Activated CD8-positive, alpha-beta memory T cell treated with anti-CD3 and anti-CD28 coated beads, Interleukin-2, amount 50 U/mL, for 24 hours (primary cell): ENCODE measurements around the gene IRF7.

Source experiments
- DNase-seq: peaks from one replicate; pipeline ENCODE4 v3.0.0-alpha.2; 2020; ENCODE audit errors: extremely low read depth

The IRF7 gene

DNA sequence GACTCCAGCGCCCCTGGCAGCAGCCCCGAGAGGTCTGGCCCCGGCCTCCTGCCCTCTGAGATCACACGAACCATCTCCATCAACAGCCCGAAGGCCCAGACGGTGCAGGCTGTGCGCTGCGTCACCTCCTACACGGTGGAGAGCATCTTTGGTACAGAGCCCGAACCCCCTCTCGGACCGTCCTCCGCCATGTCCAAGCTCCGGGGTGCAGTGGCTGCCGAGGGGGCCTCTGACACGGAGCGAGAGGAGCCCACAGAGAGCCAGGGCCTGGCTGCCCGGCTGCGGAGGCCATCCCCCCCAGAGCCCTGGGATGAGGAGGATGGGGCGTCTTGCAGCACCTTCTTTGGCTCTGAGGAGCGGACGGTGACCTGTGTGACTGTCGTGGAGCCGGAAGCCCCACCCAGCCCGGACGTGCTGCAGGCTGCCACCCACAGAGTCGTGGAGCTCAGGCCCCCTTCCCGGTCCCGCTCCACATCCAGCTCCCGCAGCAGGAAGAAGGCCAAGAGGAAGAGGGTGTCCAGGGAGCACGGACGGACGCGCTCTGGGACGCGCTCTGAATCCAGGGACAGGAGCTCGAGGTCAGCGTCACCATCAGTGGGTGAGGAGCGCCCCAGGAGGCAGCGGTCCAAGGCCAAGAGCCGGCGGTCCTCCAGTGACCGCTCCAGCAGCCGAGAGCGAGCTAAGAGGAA lies 7.6 kb downstream of the IRF7 start:
- DNase-seq, result no peak

- DNase-seq, result no peak
Measured at GRCh38 chr11:607020-607780, 8.6 kb downstream of the IRF7 start.

DNA sequence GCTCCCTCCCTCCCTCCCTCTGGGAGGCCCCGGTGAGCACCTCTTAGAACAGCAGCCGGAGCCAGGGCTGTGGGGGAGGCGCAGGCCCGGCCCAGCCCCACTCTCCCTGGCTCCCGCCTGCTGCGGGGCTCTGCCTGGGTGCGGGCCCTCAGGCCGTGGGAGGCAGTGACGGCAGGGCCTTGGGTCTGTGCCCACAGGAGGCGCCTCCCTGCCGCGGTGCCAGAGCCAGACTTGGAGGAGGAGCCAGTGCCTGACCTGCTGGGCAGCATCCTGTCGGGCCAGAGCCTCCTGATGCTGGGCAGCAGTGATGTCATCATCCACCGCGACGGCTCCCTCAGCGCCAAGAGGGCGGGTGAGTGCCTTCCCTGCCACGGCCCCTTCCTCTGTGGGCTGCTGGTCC lies 9.5 kb downstream of the IRF7 start:
- no peak for DNase-seq

DNA sequence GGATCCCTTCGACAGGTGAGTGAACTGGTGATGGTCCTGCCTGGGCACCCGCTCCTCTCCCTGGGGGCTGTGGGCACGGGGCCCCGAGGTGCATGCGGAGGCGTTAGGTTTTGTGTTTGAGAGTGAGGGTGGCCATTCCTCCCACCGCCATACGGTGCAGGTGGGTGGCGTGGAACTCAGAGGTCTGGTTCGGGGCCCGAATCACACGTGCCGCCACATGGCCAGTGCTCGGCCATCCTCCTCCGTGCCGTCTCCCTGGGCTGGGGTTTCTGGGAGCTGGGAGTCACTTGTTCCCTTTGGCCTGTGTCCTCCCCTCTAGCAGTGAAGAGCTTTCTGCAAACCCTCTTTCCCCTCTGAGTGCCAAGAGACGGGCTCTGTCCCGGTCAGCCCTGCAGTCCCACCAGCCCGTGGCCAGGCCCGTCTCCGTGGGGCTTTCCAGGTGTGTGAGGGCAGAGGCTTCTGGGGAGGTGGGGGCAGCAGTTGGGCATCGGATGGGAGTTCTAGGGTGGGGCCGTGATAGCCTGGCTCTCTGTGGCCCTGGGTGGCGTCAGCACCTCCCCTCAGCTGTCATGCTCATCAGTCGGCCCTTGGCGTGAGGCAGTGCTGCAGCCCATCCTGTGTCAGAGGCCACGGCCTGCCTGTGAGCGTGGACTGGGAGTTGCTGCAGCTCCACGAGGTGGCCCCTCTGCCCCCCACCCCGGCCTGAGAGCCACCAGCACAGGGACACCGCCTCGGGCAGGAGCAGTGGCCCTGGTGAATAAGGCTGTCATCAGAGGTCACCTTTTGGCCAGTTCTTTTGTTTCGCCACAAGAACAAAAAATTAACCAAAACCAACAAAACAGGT lies 10.2 kb downstream of the IRF7 start:
- DNase-seq, result no peak

- no peak for DNase-seq
Measured at GRCh38 chr11:603154-603553, 12.6 kb downstream of the IRF7 start.

- DNase-seq, result no peak
Measured at GRCh38 chr11:601573-602245, 14.0 kb downstream of the IRF7 start.

DNA sequence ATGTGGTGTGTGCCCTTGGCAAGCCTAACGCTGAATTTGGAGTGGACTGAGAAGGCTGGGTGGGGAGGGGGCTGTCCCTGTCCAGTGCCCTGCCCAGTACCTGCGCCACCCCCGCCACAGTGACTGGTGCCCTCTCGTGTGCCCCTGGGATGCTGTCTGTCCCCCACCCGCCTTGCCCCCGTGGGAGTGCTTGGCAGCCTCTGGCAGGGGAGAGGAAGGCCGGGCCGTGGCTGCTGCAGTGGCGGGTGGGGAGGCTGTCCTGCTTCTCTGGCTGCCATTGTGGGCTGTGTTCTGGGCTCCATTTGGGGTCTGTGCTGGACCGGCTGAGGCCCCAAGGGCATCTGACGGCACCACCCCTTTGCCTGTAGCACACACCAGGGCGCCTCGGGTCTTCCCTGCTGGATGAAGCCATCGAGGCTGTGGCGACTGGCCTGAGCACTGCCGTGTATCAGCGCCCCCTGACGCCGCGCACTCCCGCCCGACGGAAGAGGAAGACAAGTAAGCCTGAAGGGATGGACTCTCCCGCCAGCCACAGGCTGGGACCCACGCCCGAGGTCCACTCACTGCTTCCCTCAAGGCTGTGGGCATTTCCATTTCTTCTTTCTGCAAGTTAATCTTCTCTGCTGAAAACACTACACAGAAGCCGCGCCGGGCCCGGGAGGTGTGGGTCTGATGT lies 17.6 kb downstream of the IRF7 start:
- DNase-seq, result no peak

DNA sequence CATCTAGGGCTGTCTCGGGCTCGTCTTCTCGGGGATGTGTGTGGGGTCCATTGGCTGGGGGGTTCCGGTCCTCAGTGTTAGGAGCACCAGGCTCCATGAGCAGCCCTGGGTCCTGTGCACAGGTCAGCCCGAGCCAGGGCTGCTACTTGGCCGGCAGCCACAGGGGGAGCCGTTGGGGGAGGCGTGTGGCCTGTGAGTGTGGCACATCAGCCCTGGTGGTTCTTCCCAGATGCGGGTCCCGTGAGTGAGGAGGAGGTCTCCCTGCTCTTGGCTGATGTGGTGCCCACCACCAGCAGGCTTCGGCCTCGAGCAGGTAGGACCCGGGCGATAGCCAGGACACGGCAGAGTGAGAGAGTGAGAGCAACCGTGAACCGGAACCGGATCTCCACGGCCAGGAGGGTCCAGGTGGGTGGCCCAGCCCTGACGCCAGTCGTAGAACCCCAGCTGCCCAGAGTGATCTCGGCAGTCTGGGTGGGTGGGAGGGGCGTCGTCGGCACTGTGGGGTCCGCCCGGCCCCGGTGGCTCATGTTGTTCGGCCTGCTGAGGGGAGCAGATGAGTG lies 18.5 kb downstream of the IRF7 start:
- no peak for DNase-seq

DNA sequence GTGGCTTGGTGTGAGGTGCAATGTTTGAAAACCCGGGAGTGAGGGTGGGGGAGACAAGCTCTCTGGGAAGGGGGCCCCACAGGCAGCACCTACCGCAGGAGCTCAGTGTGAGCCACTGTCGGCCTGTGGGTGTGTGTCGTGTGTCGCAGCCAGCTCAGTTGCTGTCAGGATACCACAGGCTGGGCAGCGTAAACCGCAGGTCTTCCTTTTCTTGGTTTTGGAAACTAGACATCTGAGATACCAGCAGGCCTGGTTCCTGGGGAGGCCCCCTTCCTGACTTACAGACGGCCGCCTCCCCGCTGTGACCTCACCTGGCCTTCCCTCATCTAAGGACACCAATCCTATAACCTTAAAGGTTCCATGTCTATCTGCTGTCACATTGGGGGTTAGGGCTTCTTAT lies 19.4 kb downstream of the IRF7 start:
- DNase-seq, result no peak

DNA sequence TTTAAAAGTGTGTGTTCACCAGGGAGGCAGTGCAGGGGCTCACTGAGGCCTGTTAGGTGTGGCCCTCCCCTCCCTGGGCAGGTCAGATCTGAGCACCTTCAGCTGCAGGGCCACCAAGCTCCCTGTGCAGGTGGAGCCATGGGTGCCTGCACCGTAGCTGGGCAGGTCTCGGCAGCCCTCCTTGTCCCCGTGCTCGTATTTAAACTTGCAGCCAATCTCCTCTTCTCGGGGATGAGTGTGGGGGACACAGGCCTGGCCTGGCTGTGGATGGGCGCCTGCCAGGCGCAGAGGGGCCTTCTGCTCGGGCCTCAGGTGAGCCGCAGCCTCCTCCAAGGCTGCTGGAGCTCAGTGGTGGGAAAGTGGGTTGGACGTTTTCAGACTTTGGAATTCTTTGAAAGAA lies 20.4 kb downstream of the IRF7 start:
- DNase-seq, result no peak

DNA sequence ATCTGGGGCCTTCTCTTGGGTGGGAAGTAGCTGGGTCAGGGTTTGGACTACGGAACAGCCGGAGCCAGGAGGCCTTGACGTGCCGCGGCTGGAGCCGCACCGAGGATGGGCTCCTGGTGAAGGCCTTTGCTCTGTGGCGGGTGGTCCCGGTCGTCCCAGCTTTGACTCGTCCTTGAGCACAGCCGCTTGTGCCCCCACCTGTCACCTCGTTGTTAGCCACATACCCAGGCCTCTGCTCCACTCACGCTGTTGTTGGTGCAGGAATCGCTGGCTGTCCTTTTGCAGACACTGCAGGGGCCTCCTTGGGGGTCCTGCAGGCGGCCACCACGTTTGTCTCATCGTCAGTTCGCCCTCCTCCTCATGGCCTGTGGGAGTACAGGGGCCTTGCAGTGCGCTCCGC lies 22.4 kb downstream of the IRF7 start:
- DNase-seq, result no peak

DNA sequence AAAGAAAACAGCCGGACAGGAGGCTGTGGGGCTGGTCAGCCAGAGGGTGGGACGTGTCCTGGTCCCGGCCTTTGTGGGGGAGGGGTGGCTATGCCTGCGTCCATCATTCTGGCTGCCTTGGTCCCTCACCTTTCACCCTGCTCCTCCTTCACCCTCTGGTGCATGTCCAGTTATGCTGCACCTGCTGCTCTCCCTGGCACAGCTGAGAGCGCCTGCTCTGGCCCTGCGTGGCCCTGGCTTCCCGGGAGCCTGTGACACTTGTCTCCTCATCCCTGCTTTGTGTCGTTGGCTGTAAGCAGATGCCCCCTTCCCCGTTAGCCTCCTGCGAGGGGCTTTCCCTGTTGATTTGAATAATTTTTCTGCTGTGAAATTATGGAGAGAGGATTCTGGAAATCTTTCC lies 22.8 kb downstream of the IRF7 start:
- no peak for DNase-seq

- no peak for DNase-seq
Measured at GRCh38 chr11:592501-592900, 23.2 kb downstream of the IRF7 start.

GRCh38 chr11:590997-591396 lies 24.8 kb downstream of the IRF7 start:
- no peak for DNase-seq

GRCh38 chr11:589798-590197 lies 26.0 kb downstream of the IRF7 start:
- DNase-seq, result no peak

- peak; percentile 33 for DNase-seq
Measured at GRCh38 chr11:587978-588380, 27.8 kb downstream of the IRF7 start.

GRCh38 chr11:587546-587945 lies 28.2 kb downstream of the IRF7 start:
- no peak for DNase-seq

DNA sequence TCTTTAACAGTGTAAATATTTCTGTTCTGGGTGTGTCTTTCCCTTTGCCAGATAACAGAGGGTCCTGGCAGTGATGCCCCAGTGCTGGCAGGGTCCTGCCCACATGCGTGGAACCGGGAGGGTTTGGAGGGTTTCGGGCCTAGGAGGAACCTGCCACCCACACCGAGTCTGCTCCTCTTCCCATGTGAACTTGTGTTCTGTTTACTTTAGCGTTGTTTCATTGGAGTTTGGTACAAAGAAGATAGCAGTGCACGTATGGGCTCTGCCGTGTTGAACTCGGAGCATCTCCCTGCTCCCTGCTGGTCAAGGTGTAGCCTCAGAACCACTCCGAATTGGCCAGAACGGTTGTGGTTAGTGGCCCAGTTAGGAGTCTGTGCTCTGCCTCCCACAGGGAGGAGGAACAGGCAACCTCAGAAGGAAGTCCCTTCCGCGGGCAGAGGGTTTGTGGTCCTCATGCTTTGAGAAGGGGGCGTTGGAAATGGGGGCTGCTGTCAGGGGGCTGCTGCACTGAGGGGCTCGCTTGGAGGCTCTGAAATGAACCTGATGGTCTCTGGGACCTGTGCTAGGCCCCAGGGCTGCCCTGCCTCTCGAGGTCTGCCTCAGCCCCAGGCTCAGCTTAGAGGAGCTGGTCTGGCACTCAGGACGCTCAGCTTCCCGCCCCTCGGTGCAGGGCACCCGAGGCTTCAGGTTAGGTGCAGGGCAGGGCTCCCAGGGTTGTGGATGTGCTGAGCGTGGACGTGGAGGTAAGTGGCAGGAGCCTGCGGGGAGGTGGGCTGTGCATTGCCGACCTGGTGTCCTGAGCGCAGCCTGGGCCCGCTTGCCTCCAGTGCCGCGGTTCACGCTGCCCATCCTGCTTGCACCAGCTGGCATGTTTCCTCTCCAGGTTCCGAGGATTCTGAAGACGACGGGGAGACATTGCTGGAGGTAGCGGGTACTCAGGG lies 29.1 kb downstream of the IRF7 start:
- DNase-seq, result no peak

- no peak for DNase-seq
Measured at GRCh38 chr11:584287-584686, 31.5 kb downstream of the IRF7 start.

DNA sequence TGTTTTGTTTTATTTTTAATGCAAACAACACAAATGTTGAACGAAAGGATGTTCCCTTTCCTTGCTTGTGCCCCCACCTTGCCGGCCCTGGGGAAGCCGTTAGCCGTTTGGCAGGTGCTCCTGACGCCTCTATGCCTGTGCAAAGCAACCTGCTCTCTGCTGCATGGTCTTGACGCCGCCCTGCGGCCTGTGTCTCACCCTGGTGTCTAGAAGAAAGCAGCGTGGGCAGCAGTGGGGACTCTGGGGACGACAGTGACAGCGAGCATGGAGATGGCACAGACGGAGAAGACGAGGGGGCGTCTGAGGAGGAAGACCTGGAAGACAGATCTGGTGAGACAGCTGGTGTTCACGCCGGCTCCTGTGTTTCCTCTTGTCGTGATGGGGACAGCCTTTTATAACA lies 34.0 kb downstream of the IRF7 start:
- DNase-seq, result no peak
